IPS-NIHi11 (cell line): ENCODE measurements around the gene TMEM255B.
"Not testable (repeated sequence)": the region's sequence is repeated elsewhere in the genome, so short reads cannot be mapped to it uniquely, and the experiment has no call there.

ENCODE experiments used
- DNase-seq: peaks from one replicate; pipeline ENCODE4 v3.0.0; 2012; ENCODE audit warnings: mixed read lengths, low spot score

The TMEM255B gene

GRCh38 chr13:113758651-113759524 lies at the start of gene TMEM255B:
TMEM255B (plus strand) TSS chr13:113759226; CDS start chr13:113759270, 44 bp downstream.
- peak; percentile 99 for DNase-seq

- no peak for DNase-seq
These were observed 36.1 kb upstream of the TMEM255B start for GRCh38 chr13:113722921-113723320.

- no peak for DNase-seq
These were observed 35.5 kb upstream of the TMEM255B start for GRCh38 chr13:113723410-113724015.

GRCh38 chr13:113724016-113724758 lies 34.8 kb upstream of the TMEM255B start:
- no peak for DNase-seq

- DNase-seq, result peak; percentile 84
These were observed 34.2 kb upstream of the TMEM255B start for GRCh38 chr13:113724780-113725315.

GRCh38 chr13:113725329-113726105 lies 33.5 kb upstream of the TMEM255B start:
- not testable (repeated sequence) for DNase-seq

GRCh38 chr13:113726106-113726821 lies 32.8 kb upstream of the TMEM255B start:
- DNase-seq, result peak; percentile 57

GRCh38 chr13:113726961-113727411 lies 32.0 kb upstream of the TMEM255B start:
- no peak for DNase-seq

- no peak for DNase-seq
These were observed 30.4 kb upstream of the TMEM255B start for GRCh38 chr13:113728571-113729054.

GRCh38 chr13:113729187-113730019 lies 29.6 kb upstream of the TMEM255B start:
- no peak for DNase-seq

- no peak for DNase-seq
These were observed 28.8 kb upstream of the TMEM255B start for GRCh38 chr13:113730258-113730691.

GRCh38 chr13:113730831-113731191 lies 28.2 kb upstream of the TMEM255B start:
- DNase-seq, result no peak

GRCh38 chr13:113731192-113732175 lies 27.5 kb upstream of the TMEM255B start:
- no peak for DNase-seq

- DNase-seq, result no peak
These were observed 26.7 kb upstream of the TMEM255B start for GRCh38 chr13:113732176-113732960.

- no peak for DNase-seq
These were observed 25.8 kb upstream of the TMEM255B start for GRCh38 chr13:113732961-113733950.

GRCh38 chr13:113734099-113734825 lies 24.8 kb upstream of the TMEM255B start:
- DNase-seq, result no peak
